DOHH2 (cell line): ENCODE measurements around the gene COL20A1.

Source experiments
- CTCF ChIP-seq: fragments of 200-600 bp; sonication (generic); IDR thresholded peaks from one replicate; pipeline ENCODE4 v1.5.1; 2014; ENCODE audit warnings: antibody characterized with exemption, mild to moderate bottlenecking, low read depth, low read length; ENCODE audit not compliant: poor library complexity, severe bottlenecking
- EZH2phosphoT487 ChIP-seq: fragments of 200-600 bp; sonication (generic); IDR thresholded peaks from 2 replicates; pipeline ENCODE4 v1.6.1; 2017; ENCODE audit warnings: borderline replicate concordance, mild to moderate bottlenecking, antibody characterized with exemption, low read length, moderate library complexity, mixed read lengths

GRCh38 chr20:63351811-63352591, 59.0 kb downstream of the COL20A1 start:
- TF ChIP-seq CTCF (no peak), EZH2phosphoT487 (no peak)
